Smooth muscle cell (in vitro differentiated cells): ENCODE measurements around the gene AFAP1. TPM values are rescaled to one million over a fixed set of nuclear protein-coding genes. Genes with fewer than 3 reads are reported as not detected.

Experiments used
- DNase-seq: peaks from one replicate; lab custom pipeline; 2025; ENCODE audit not compliant: unreplicated experiment; lab: John Stamatoyannopoulos, UW
- H2AFZ ChIP-seq: fragments of 200-600 bp; sonication (generic); 2 replicates; pipeline ENCODE4 v1.6.0; 2016; ENCODE audit warnings: antibody characterized with exemption, low read depth, mild to moderate bottlenecking
- H3F3A ChIP-seq: fragments of 200-600 bp; sonication (generic); 2 replicates; pipeline ENCODE4 v1.6.0; 2017; ENCODE audit warnings: antibody characterized with exemption, low read depth
- H3K27ac ChIP-seq: fragments of 200-600 bp; sonication (generic); 2 replicates; pipeline ENCODE4 v1.5.1; 2016; ENCODE audit warnings: low read depth, mild to moderate bottlenecking
- H3K27me3 ChIP-seq: fragments of 200-600 bp; sonication (generic); 2 replicates; pipeline ENCODE4 v1.6.1; 2016; ENCODE audit warnings: low read depth, mild to moderate bottlenecking
- H3K36me3 ChIP-seq: fragments of 200-600 bp; sonication (generic); 2 replicates; pipeline ENCODE4 v1.5.1; 2016; ENCODE audit warnings: low read depth
- H3K4me1 ChIP-seq: fragments of 200-600 bp; sonication (generic); 2 replicates; pipeline ENCODE4 v1.5.1; 2016; ENCODE audit warnings: low read depth
- H3K4me2 ChIP-seq: fragments of 200-600 bp; sonication (generic); 2 replicates; pipeline ENCODE4 v1.6.0; 2016; ENCODE audit warnings: mild to moderate bottlenecking
- H3K4me3 ChIP-seq: fragments of 200-600 bp; sonication (generic); 2 replicates; pipeline ENCODE4 v1.5.1; 2016; ENCODE audit warnings: mild to moderate bottlenecking
- H3K79me2 ChIP-seq: fragments of 200-600 bp; sonication (generic); 2 replicates; pipeline ENCODE4 v1.6.0; 2016; ENCODE audit warnings: low read depth, mild to moderate bottlenecking
- H3K9ac ChIP-seq: fragments of 200-600 bp; sonication (generic); 2 replicates; pipeline ENCODE4 v1.6.0; 2016; ENCODE audit warnings: low read depth
- H3K9me3 ChIP-seq: fragments of 200-600 bp; sonication (generic); replicated peaks from 2 replicates; pipeline ENCODE4 v1.5.1; 2016; ENCODE audit warnings: low read depth
- H4K20me1 ChIP-seq: fragments of 200-600 bp; sonication (generic); 2 replicates; pipeline ENCODE4 v1.6.0; 2016; ENCODE audit warnings: low read depth
- CTCF ChIP-seq: fragments of 200-600 bp; sonication (generic); IDR thresholded peaks from 2 replicates; pipeline ENCODE4 v1.5.1; 2017; ENCODE audit warnings: borderline replicate concordance, mild to moderate bottlenecking, antibody characterized with exemption; ENCODE audit not compliant: insufficient read depth, poor library complexity, severe bottlenecking
- WGBS: methylation state at CpG from one replicate; pipeline ENCODE4 v1.1.7; 2016; ENCODE audit warnings: low lambda C conversion rate; 5-methylcytosine and 5-hydroxymethylcytosine counted together
- polyA plus RNA-seq: library from polyadenylated mRNA; unstranded; fragments of >200 nt; fragmentation: Nextera tagmentation; extraction: Ambion mirVana; gene quantifications from 2 replicates; pipeline ENCODE4 v1.2.1, GENCODE V29; 2016
- total RNA-seq: library from RNA; depleted of rRNA; stranded (reverse); fragments of >200 nt; gene quantifications from 2 replicates; pipeline ENCODE4 v1.2.3, GENCODE V29; 2014

AFAP1 gene
- total and polyA plus RNA-seq, 2 experiments from 2014 or later = 12.6 to 24.8 TPM

- Histone ChIP-seq H3F3A (peaks cover 13% of the 10 kb centered on the region), H3K79me2 (peaks cover 90% of the 10 kb centered on the region), H3K4me1 (peaks cover 18% of the 10 kb centered on the region), H3K27ac (no peak overlapping the region), H3K27me3 (no peaks in the 10 kb centered on the region), H4K20me1 (peaks cover 96% of the 10 kb centered on the region), H3K4me2 (no peak overlapping the region), H3K36me3 (no peaks in the 10 kb centered on the region), H2AFZ (no peak overlapping the region), H3K9me3 (no peaks in the 10 kb centered on the region), H3K9ac (no peak overlapping the region), H3K4me3 (no peak overlapping the region)
- no peak for DNase-seq
- no peak for TF ChIP-seq CTCF
- WGBS = 82% methylated on average over 13 of the region's 13 CpGs
Observed at GRCh38 chr4:7901311-7901885, 38.3 kb downstream of the AFAP1 start.

DNA sequence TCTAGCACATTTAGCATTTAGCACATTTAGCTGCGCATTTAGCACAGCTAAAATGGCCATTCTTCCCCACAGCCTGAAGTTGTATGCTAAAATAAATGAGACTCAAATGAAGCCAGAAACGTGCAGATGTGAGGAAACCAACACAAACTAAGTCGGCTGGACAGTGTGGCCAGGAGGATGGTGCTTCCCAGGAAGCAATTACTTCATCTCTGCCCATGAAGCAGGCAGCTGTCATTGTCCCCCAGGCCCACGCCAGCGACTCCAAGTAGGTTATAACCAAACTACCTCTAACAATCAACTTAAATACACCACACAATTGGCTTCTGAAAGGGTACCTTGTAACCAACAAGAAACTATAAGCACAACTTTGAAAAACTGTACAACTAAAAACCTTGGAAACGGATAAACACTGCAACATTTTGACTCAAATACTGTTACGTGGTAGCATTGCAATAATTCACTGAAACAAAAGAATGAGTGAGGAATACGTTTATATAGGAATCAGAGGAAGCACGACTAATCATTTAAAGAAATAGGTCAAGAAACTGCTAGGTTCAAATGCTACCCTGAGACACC, 39.2 kb downstream of the AFAP1 start:
- WGBS = 70% methylated on average over 9 of the region's 9 CpGs
- Histone ChIP-seq H3K4me2 (no peak overlapping the region), H3K27me3 (no peaks in the 10 kb centered on the region), H3K9ac (no peak overlapping the region), H3F3A (peaks cover 10% of the 10 kb centered on the region), H4K20me1 (peaks cover 95% of the 10 kb centered on the region), H3K36me3 (no peaks in the 10 kb centered on the region), H3K4me3 (no peak overlapping the region), H3K9me3 (no peaks in the 10 kb centered on the region), H3K27ac (no peak overlapping the region), H3K79me2 (peaks cover 90% of the 10 kb centered on the region), H2AFZ (no peak overlapping the region), H3K4me1 (peaks cover 13% of the 10 kb centered on the region)
- TF ChIP-seq CTCF = no peak
- DNase-seq = no peak

DNA sequence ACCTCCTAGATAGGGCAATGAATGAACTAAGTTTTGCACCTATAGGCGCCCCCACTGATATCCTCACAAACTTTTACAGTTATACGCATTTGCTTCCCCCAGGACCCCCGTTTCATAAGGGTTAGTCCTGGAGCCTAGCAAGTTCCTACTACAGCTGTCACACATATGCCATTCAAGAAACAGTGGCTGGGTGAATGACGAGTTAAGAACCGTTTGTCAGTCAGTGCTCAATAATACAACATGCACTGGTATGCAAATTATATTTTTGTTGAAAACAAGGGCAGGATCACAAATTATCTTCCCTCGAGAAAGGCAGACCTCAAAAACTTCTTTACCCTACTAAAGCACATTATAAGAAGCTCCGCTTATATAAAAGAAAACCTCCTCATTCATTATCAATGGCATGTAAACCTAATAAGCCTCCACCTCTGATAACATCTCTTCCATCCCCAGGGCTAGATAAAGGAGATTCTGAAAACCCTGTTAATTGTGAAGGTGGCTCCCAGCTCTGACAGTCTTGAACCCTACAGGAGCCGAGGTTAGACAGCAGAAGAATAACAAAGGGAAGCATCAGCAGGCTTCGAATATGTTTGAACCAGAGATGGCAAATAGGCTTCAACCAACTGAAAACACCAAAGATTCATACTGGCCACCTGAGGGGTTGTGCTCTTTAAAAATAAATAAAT, 40.3 kb downstream of the AFAP1 start:
- peaks cover 86% of the 10 kb centered on the region for H3K79me2 ChIP-seq
- no peak overlapping the region for H3K27ac ChIP-seq
- H3K4me3 ChIP-seq = no peak overlapping the region
- no peak for DNase-seq
- peaks cover 94% of the 10 kb centered on the region for H4K20me1 ChIP-seq
- H3K27me3 ChIP-seq = no peaks in the 10 kb centered on the region
- H3K9me3 ChIP-seq = no peaks in the 10 kb centered on the region
- 66% methylated on average over 9 of the region's 9 CpGs for WGBS
- peaks cover 6% of the 10 kb centered on the region for H3K4me1 ChIP-seq
- H3K4me2 ChIP-seq = no peak overlapping the region
- H3K9ac ChIP-seq = no peak overlapping the region
- H2AFZ ChIP-seq = no peak overlapping the region
- H3F3A ChIP-seq = peaks cover 5% of the 10 kb centered on the region
- no peak for TF ChIP-seq CTCF
- H3K36me3 ChIP-seq = no peaks in the 10 kb centered on the region
